ENCODE results near the gene PARD3.

PARD3 gene

GRCh38 chr10:34626158-34626880, 188.8 kb downstream of the PARD3 start:
- TF ChIP-seq CTCF (IDR thresholded peaks at IDR 0.05; ENCODE audit: low read depth, low read length, missing control alignments): no peak
- DNase-seq (ENCODE audit: low read depth): no peak
- H3K4me3 ChIP-seq (ENCODE audit: low read depth, low read length): no peak overlapping the region

- H3K4me3 ChIP-seq (ENCODE audit: low read depth, low read length): no peak overlapping the region
- no peak for DNase-seq (ENCODE audit: low read depth)
- no peak for TF ChIP-seq CTCF (IDR thresholded peaks at IDR 0.05; ENCODE audit: low read depth, low read length, missing control alignments)
These were observed 190.6 kb downstream of the PARD3 start for GRCh38 chr10:34624323-34625153.

- H3K4me3 ChIP-seq (ENCODE audit: low read depth, low read length): no peak overlapping the region
- TF ChIP-seq CTCF (IDR thresholded peaks at IDR 0.05; ENCODE audit: low read depth, low read length, missing control alignments): no peak
- DNase-seq (ENCODE audit: low read depth): no peak
These were observed 192.2 kb downstream of the PARD3 start for GRCh38 chr10:34622945-34623344.

GRCh38 chr10:34618611-34619010, 196.5 kb downstream of the PARD3 start:
- H3K4me3 ChIP-seq (ENCODE audit: low read depth, low read length): no peak overlapping the region
- no peak for TF ChIP-seq CTCF (IDR thresholded peaks at IDR 0.05; ENCODE audit: low read depth, low read length, missing control alignments)
- DNase-seq (ENCODE audit: low read depth): no peak

GRCh38 chr10:34615770-34616169, 199.3 kb downstream of the PARD3 start:
- no peak for DNase-seq (ENCODE audit: low read depth)
- H3K4me3 ChIP-seq (ENCODE audit: low read depth, low read length): no peak overlapping the region
- no peak for TF ChIP-seq CTCF (IDR thresholded peaks at IDR 0.05; ENCODE audit: low read depth, low read length, missing control alignments)

- TF ChIP-seq CTCF (IDR thresholded peaks at IDR 0.05; ENCODE audit: low read depth, low read length, missing control alignments): no peak
- H3K4me3 ChIP-seq (ENCODE audit: low read depth, low read length): no peak overlapping the region
- DNase-seq (ENCODE audit: low read depth): no peak
These were observed 201.6 kb downstream of the PARD3 start for GRCh38 chr10:34613491-34613890.

All from GM12864 (cell line).